Measurements from ENCODE around the gene ADGRF1.

ADGRF1 gene

DNA sequence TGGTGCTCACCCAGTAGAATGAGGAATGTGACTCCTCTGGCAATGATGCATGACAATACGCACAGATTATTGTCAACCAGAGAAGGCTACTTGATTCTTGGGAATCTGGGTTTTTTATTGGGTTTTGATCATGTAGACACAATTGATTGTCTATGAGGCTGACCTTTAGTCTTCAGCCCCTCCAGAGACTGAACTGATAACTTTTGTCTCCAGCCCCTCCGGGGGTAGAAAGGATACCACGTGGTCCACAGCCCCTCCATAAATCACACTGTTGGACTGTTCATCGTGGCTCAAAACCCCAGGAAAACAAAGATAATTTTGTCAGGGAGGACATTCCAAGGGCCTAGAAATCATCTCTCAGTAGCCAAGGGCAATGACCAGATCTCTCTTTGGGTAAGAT is 62.9 kb downstream of the ADGRF1 start:
- no peak for DNase-seq (ENCODE audit: low spot score)

DNA sequence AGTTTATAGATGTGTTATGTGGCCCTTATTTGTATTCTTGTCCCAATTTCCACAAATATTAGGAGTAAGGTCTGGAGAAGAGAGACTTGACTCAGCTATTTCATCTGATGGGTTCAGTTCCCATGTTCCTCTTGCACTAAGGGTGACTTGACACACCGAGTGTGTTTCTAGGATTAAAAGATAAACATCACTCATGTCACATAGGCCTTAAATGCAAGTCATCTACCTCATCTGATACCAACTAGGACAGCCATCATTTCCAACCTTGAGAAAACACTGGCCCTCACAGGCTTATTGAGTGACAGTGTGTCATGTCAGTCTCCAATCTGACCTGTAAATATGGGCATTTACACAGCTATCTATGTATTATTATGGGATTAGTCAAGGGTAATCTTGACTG is 67.3 kb downstream of the ADGRF1 start:
- no peak for DNase-seq (ENCODE audit: low spot score)

GRCh38 chr6:46973029-46973428 is 69.1 kb downstream of the ADGRF1 start:
- DNase-seq (ENCODE audit: low spot score): no peak

DNA sequence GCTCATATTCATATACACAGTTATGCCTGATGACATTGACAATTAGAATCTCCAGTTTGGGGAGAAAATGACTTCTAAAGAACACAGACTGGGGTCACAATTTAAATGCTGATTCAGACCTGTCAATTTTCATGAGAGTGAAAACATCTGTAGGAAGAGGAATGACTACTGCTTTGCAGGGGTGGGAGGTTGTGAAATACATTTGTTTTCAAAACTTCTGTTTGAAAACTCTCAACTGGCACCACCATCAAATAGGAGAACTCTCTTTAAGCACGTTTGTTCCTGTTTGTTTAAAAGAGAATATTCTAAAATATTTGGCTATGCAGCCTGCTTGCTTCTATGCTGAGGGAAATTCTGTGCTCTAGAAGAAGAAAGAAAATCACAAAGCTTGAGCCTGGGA is 69.6 kb downstream of the ADGRF1 start:
- DNase-seq (ENCODE audit: low spot score): no peak

GRCh38 chr6:46969206-46969605 is 72.9 kb downstream of the ADGRF1 start:
- no peak for DNase-seq (ENCODE audit: low spot score)

DNA sequence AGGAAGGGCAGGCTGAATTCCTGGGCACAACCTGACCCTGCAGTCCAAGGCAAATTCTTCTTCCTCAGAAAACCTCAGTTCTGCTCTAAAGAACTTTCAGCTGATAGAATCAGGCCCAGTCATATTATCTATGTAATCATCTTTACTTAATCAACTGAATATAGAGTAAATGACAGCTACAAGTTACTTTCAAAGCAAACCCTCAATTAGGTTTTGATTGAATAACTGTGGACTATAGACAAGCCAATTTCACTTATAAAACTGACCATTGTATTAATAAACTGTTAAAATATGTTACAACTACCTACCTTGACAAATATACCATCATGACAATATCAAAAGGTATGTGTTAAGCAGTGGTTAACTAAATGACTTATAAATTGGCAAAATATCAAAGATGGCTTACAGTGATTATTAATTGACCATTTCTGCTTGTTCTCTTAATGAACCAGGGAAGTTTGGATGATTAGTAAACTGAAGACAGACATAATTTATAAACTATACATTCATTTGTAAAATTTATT is 74.2 kb downstream of the ADGRF1 start:
- no peak for DNase-seq (ENCODE audit: low spot score)

- no peak for DNase-seq (ENCODE audit: low spot score)
Measured at GRCh38 chr6:46964716-46965519, 77.2 kb downstream of the ADGRF1 start.

- DNase-seq (ENCODE audit: low spot score): no peak
Measured at GRCh38 chr6:46963626-46964025, 78.5 kb downstream of the ADGRF1 start.

DNA sequence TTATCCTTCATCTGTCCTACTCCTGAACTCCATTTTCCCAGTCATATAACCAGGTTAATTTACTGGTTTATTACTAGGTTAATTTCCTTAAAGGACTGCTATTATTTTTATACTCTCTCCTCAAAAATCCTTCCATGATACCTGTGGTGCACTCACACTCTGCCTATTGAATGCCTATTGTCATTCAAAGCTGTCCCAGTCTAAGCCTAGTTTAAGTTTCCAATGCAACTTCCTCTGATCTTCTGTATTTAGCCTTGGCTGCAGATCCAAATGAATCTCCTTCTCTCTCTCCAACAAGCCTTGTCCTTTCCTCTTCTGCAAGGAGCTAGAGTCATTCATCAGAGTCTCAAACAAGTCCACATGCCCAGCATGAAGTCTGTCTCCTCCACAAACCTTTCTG is 79.1 kb downstream of the ADGRF1 start:
- no peak for DNase-seq (ENCODE audit: low spot score)

DNA sequence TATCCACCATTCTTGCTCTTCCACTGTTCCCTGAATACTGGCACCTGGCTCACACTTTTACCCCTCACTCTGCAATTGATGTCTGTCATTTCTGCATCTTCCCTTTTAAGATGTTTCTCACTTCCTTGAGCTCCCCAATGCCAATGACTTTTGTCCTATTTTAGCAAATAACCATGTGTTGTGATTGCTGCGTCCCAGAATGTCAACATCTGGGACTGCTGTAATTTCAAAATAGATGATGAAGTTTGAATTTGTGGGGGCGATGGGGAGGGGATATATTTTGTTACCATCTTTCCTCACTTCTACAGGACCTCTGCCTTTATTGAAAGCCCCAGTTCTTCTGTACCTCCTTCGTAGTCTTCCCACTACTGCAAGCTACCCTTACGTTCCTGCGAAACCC is 80.4 kb downstream of the ADGRF1 start:
- DNase-seq (ENCODE audit: low spot score): no peak

GRCh38 chr6:46961232-46961631 is 80.9 kb downstream of the ADGRF1 start:
- no peak for DNase-seq (ENCODE audit: low spot score)

DNA sequence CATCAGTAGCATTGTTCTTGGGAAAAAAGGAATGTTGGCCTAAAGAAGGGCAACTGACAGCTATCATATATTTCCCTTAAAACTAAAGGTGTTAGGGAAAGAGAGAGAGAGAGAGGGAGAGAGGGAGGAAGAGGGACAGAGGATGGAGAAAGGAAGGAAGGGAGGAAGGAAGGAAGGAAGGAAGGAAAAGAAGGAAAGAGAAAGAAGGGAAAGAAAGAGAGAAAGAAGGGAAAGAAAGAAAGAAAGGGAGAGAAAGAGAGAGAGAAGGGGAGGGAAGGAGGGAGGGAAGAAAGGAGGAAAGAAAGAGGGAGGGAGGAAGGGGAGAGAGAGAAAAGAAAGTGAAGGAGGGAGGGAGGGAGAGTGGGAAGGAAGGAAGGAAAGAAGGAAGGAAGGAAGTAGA is 82.7 kb downstream of the ADGRF1 start:
- no peak for DNase-seq (ENCODE audit: low spot score)

DNA sequence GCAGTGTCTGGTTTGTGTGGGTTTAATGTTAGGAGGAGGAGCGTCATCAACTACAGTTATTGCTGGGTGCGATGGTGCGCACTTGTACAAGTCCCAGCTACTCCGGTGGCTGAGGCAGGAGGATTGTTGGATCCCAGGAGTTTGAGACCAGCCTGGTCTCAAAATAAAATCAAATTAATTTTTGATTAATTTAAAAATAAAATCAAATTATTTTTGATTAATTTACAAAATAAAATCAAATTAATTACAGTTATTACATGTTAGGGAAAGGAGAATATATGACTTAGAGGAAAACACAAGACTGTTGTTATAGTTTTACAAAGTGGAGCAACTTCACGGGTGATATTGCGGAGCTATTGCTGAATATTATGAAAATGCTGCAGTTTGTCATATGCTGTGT is 85.7 kb downstream of the ADGRF1 start:
- no peak for DNase-seq (ENCODE audit: low spot score)

DNA sequence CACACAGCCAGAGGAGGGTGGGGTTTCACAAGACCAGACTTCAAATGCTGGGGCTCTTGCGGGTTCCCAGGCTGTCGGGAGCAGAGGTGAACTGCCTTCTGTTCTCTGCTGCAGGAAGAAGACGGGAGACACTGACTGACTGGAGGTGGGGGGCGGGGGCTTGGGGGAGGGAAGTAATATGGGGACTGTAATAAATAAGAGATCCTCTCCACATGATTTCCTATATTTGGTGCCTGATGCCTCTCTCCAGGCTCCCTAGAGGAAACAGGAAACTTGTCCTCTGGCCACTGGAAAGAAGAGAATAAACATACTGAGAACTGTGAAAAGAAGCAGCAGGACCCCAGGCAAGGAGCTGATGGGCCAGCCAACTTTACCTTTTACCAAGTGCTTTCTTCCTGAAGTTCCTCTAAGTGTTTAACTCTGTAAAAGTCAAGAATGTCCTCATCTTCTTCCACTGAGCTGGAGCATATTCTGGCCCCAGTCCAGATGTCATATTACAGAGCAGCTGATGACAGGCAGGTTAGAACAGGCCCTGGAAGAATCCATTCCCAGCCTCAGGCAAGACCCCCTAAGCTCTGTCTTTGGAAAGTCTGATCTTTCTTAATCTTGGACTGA is 87.2 kb downstream of the ADGRF1 start:
- DNase-seq (ENCODE audit: low spot score): no peak

GRCh38 chr6:46953921-46954320 is 88.2 kb downstream of the ADGRF1 start:
- no peak for DNase-seq (ENCODE audit: low spot score)

- DNase-seq (ENCODE audit: low spot score): no peak
Measured at GRCh38 chr6:46949632-46950280, 92.4 kb downstream of the ADGRF1 start.

DNA sequence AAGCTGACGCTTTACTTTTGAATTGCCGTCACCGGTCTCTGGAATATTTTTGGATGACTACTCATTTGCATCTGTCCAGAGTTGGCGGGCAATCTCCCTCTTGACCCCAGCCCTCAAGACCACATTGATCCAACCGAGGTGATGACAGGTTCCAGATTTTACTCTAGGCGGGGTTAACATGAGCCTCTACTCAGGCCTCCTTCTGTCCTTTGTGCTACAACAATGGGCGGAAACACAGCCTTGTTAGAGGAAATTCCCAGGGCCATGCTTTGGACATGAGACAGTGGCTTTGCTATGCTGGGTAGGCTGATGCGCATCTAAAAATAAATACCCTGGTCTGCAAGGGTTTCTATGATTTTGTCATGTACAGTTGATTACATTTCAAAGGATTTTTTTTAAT is 93.4 kb downstream of the ADGRF1 start:
- no peak for DNase-seq (ENCODE audit: low spot score)
